A673 (cell line): Measurements from ENCODE around the gene SOX6.

Experiments used
- EZH2 ChIP-seq: fragments of 200-600 bp; sonication (generic); IDR thresholded peaks from 2 replicates; pipeline ENCODE4 v1.6.1; 2017; ENCODE audit warnings: borderline replicate concordance, low read depth, mild to moderate bottlenecking, mixed read lengths, antibody characterized with exemption, low read length; ENCODE audit not compliant: poor library complexity, severe bottlenecking
- TF ChIP-seq, protein P1 (sequence below): fragments of 300-800, 200-600 bp; sonication (generic); conservative IDR thresholded peaks from 2 replicates; pipeline ENCODE4 v1.5.1; 2017; ENCODE audit warnings: low read depth, mild to moderate bottlenecking, antibody characterized with exemption, low read length, moderate library complexity, mixed read lengths

- TF ChIP-seq, protein P1, sequence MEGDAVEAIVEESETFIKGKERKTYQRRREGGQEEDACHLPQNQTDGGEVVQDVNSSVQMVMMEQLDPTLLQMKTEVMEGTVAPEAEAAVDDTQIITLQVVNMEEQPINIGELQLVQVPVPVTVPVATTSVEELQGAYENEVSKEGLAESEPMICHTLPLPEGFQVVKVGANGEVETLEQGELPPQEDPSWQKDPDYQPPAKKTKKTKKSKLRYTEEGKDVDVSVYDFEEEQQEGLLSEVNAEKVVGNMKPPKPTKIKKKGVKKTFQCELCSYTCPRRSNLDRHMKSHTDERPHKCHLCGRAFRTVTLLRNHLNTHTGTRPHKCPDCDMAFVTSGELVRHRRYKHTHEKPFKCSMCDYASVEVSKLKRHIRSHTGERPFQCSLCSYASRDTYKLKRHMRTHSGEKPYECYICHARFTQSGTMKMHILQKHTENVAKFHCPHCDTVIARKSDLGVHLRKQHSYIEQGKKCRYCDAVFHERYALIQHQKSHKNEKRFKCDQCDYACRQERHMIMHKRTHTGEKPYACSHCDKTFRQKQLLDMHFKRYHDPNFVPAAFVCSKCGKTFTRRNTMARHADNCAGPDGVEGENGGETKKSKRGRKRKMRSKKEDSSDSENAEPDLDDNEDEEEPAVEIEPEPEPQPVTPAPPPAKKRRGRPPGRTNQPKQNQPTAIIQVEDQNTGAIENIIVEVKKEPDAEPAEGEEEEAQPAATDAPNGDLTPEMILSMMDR: no peak
- no peak for TF ChIP-seq EZH2
Measured at GRCh38 chr11:16166571-16166970, 189.8 kb downstream of the SOX6 start.
